D721Med (cell line): ENCODE results near the gene PIK3R3.

Experiments used
- DNase-seq: peaks from one replicate; pipeline ENCODE4 v3.0.0; 2011; ENCODE audit warnings: low spot score; ENCODE audit not compliant: insufficient read length
- FAIRE-seq: peaks from 2 replicates; lab custom pipeline; 2011; peaks lifted over from hg19 to GRCh38; lab: Jason Lieb, UNC
- TF ChIP-seq, protein P1 (sequence below): IDR thresholded peaks from 2 replicates; pipeline ENCODE4 v1.5.1; 2012; ENCODE audit warnings: mild to moderate bottlenecking, control low read depth; ENCODE audit not compliant: insufficient read depth; ENCODE audit errors: missing control alignments

The PIK3R3 gene

GRCh38 chr1:46011121-46011695 lies 121.2 kb downstream of the PIK3R3 start:
- FAIRE-seq (no peak), DNase-seq (no peak)
- TF ChIP-seq, protein P1, sequence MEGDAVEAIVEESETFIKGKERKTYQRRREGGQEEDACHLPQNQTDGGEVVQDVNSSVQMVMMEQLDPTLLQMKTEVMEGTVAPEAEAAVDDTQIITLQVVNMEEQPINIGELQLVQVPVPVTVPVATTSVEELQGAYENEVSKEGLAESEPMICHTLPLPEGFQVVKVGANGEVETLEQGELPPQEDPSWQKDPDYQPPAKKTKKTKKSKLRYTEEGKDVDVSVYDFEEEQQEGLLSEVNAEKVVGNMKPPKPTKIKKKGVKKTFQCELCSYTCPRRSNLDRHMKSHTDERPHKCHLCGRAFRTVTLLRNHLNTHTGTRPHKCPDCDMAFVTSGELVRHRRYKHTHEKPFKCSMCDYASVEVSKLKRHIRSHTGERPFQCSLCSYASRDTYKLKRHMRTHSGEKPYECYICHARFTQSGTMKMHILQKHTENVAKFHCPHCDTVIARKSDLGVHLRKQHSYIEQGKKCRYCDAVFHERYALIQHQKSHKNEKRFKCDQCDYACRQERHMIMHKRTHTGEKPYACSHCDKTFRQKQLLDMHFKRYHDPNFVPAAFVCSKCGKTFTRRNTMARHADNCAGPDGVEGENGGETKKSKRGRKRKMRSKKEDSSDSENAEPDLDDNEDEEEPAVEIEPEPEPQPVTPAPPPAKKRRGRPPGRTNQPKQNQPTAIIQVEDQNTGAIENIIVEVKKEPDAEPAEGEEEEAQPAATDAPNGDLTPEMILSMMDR = no peak

GRCh38 chr1:46010611-46011010 lies 121.8 kb downstream of the PIK3R3 start:
- no peak for DNase-seq
- TF ChIP-seq, protein P1 = no peak
- no peak for FAIRE-seq

DNA sequence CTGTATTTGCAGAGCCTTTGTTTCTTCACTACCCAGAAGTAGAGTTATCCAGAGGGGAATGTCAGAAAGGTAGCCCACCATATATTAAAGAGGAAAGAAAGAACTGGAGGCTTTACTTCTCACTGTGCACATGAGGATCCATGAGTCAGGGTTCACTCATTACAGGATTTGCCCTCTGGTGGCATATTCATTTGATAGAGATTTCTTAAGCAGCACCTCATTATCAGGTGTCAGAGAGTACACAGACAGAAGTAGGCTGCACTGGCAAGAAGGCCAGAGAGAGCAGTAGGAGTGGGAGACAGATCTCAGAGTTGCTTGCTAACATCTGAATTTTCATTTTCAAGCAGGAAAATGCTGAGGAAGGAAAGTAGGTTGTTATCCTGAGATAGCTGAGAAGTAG lies 123.8 kb downstream of the PIK3R3 start:
- no peak for DNase-seq
- TF ChIP-seq, protein P1 = no peak
- no peak for FAIRE-seq

GRCh38 chr1:46005594-46005993 lies 126.8 kb downstream of the PIK3R3 start:
- FAIRE-seq = no peak
- no peak for DNase-seq
- TF ChIP-seq, protein P1 = no peak

GRCh38 chr1:46004492-46004891 lies 127.9 kb downstream of the PIK3R3 start:
- DNase-seq = no peak
- FAIRE-seq = no peak
- TF ChIP-seq, protein P1 = no peak

DNA sequence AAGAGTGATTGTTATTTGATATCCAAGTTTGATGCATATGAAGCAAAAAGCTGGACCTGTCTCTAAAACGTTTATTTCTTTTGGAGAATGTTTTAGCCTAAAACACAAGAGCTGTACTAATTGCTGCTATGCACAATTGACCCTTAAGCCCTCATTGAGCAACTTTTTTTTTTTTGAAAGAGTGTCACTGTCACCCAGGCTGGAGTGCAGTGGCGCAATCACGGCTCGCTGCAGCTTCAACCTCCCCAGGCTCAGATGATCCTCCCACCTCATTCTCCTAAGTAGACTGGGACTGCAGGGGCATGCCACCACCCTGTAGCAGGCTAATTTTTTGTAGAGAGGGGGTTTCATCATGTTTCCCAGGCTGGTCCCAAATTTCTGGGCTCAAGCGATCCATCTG lies 129.1 kb downstream of the PIK3R3 start:
- TF ChIP-seq, protein P1 = no peak
- DNase-seq (no peak), FAIRE-seq (no peak)

GRCh38 chr1:46002551-46003150 lies 129.8 kb downstream of the PIK3R3 start:
- FAIRE-seq = no peak
- TF ChIP-seq, protein P1 = no peak
- no peak for DNase-seq
